SK-N-SH (cell line): ENCODE data around the gene NNT. TPM values are rescaled to one million over a fixed set of nuclear protein-coding genes. Genes with fewer than 3 reads are reported as not detected.
A peak's percentile ranks its signal among the peaks of the same experiment; 100 is the strongest.

Experiments used
- CTCF ChIA-PET: fragments of 300-600, 350-600 bp; formaldehyde crosslinking; extraction: SDS; loops from one replicate; lab custom pipeline; 2021; lab: Yijun Ruan, JAX
- POLR2A ChIA-PET: fragments of 350-600 bp; sonication (Branson Sonifier 250); formaldehyde crosslinking; extraction: SDS; loops from one replicate; lab custom pipeline; 2020; ENCODE audit warnings: antibody characterized with exemption, inconsistent platforms; lab: Yijun Ruan, JAX
- DNase-seq: peaks from one replicate; pipeline ENCODE4 v3.0.0; 2012
- H2AFZ ChIP-seq: fragments of 200-600 bp; sonication (generic); 2 replicates; pipeline ENCODE4 v1.8.1; 2016; ENCODE audit warnings: antibody characterized with exemption, mild to moderate bottlenecking, low read depth
- H3F3A ChIP-seq: fragments of 200-600 bp; sonication (generic); replicated peaks from 2 replicates; pipeline ENCODE3; 2016; ENCODE audit warnings: antibody characterized with exemption, mild to moderate bottlenecking; ENCODE audit not compliant: insufficient read depth
- H3K27ac ChIP-seq, 2 experiments: fragments of 200-500 bp in 1 of 2; fragments of 200-600 bp in 1 of 2; sonication (Bioruptor generic) in 1 of 2; sonication (generic), shearing (Covaris generic) in 1 of 2; 2 replicates each; pipeline versions ENCODE4 v1.5.1 to v1.6.1; 2014 to 2016; ENCODE audit warnings: low read depth in 2 of 2, inconsistent platforms in 1 of 2, low read length in 1 of 2, mild to moderate bottlenecking in 1 of 2, mixed read lengths in 1 of 2
- H3K27me3 ChIP-seq: fragments of 200-600 bp; sonication (generic), shearing (Covaris generic); 2 replicates; pipeline ENCODE4 v1.6.1; 2016; ENCODE audit warnings: mixed run types; ENCODE audit not compliant: insufficient read depth
- H3K36me3 ChIP-seq, 2 experiments: fragments of 200-500 bp in 1 of 2; fragments of 200-600 bp in 1 of 2; sonication (Bioruptor generic) in 1 of 2; sonication (generic) in 1 of 2; replicated peaks in 1 of 2; 2 replicates each; pipeline versions ENCODE3 to v1.5.1; 2014 to 2016; ENCODE audit warnings: low read length in 1 of 2, mild to moderate bottlenecking in 1 of 2; ENCODE audit not compliant: insufficient read depth in 2 of 2, control insufficient read depth in 1 of 2
- H3K4me1 ChIP-seq, 2 experiments: fragments of 200-500 bp in 1 of 2; fragments of 200-600 bp in 1 of 2; sonication (Bioruptor generic) in 1 of 2; sonication (generic), shearing (Covaris generic) in 1 of 2; 2 replicates each; pipeline versions ENCODE4 v1.5.1 to v1.6.1; 2014 to 2016; ENCODE audit warnings: low read depth in 1 of 2, low read length in 1 of 2, mixed run types in 1 of 2; ENCODE audit not compliant: insufficient read depth in 2 of 2, control insufficient read depth in 1 of 2
- H3K4me2 ChIP-seq: fragments of 200-600 bp; sonication (generic), shearing (Covaris generic); 2 replicates; pipeline ENCODE4 v1.6.1; 2017; ENCODE audit warnings: mixed run types
- H3K4me3 ChIP-seq, 2 experiments: fragments of 200-500 bp in 1 of 2; fragments of 200-600 bp in 1 of 2; sonication (Bioruptor generic) in 1 of 2; sonication (generic), shearing (Covaris generic) in 1 of 2; 2 replicates each; pipeline versions ENCODE4 v1.5.1 to v1.8.1; 2014 to 2016; ENCODE audit warnings: low read depth in 2 of 2, inconsistent platforms in 1 of 2, low read length in 1 of 2, mild to moderate bottlenecking in 1 of 2, mixed read lengths in 1 of 2, moderate library complexity in 1 of 2
- H3K79me2 ChIP-seq: fragments of 200-600 bp; sonication (generic); 2 replicates; pipeline ENCODE4 v1.8.1; 2017; ENCODE audit warnings: mild to moderate bottlenecking; ENCODE audit not compliant: insufficient read depth
- H3K9ac ChIP-seq: fragments of 200-600 bp; sonication (generic); 2 replicates; pipeline ENCODE4 v1.6.1; 2017; ENCODE audit warnings: mixed run types
- H3K9me2 ChIP-seq: fragments of 200-600 bp; sonication (generic); 2 replicates; pipeline ENCODE4 v1.6.1; 2017; ENCODE audit warnings: mixed run types
- H3K9me3 ChIP-seq: fragments of 200-600 bp; sonication (generic); 2 replicates; pipeline ENCODE4 v1.6.1; 2017; ENCODE audit warnings: mixed run types, mild to moderate bottlenecking, moderate library complexity
- H4K20me1 ChIP-seq: fragments of 200-600 bp; sonication (generic); 2 replicates; pipeline ENCODE4 v1.6.1; 2017; ENCODE audit warnings: mild to moderate bottlenecking, mixed run types; ENCODE audit not compliant: insufficient read depth
- TAF1 ChIP-seq: IDR thresholded peaks from 2 replicates; pipeline ENCODE4 v1.6.1; 2012; ENCODE audit warnings: low read depth, mild to moderate bottlenecking, low read length, moderate library complexity, borderline replicate concordance
- WGBS: methylation state at CpG from one replicate; pipeline ENCODE4 v1.1.6; 2017; ENCODE audit warnings: low lambda C conversion rate; 5-methylcytosine and 5-hydroxymethylcytosine counted together
- polyA plus RNA-seq, 3 experiments: library from polyadenylated mRNA; depleted of rRNA; stranded (reverse); fragments of >200 nt; gene quantifications; 2 replicates each; pipeline ENCODE4 v1.2.3, GENCODE V29; 2012
- TF ChIP-seq, protein P1 (sequence below): fragments of 150-350 bp; IDR thresholded peaks from 2 replicates; pipeline ENCODE4 v1.6.1; 2017; ENCODE audit warnings: antibody characterized with exemption, low read length, low read depth, borderline replicate concordance
- TF ChIP-seq, protein P2 (sequence below): IDR thresholded peaks from 2 replicates; pipeline ENCODE4 v1.4.0; 2012; ENCODE audit warnings: low read depth, borderline replicate concordance
- TF ChIP-seq, protein P3 (sequence below): IDR thresholded peaks from 2 replicates; pipeline ENCODE4 v1.4.0; 2012; ENCODE audit warnings: low read depth, borderline replicate concordance
- TF ChIP-seq, protein P4 (sequence below): fragments of 200-600 bp; sonication (generic); IDR thresholded peaks from 2 replicates; pipeline ENCODE4 v1.6.1; 2017; ENCODE audit warnings: antibody characterized with exemption, mild to moderate bottlenecking, moderate library complexity

NNT gene
- polyA plus RNA-seq, 1 of the 3 experiments (the other 2 are of a cell fraction) = 21.9 TPM

DNA sequence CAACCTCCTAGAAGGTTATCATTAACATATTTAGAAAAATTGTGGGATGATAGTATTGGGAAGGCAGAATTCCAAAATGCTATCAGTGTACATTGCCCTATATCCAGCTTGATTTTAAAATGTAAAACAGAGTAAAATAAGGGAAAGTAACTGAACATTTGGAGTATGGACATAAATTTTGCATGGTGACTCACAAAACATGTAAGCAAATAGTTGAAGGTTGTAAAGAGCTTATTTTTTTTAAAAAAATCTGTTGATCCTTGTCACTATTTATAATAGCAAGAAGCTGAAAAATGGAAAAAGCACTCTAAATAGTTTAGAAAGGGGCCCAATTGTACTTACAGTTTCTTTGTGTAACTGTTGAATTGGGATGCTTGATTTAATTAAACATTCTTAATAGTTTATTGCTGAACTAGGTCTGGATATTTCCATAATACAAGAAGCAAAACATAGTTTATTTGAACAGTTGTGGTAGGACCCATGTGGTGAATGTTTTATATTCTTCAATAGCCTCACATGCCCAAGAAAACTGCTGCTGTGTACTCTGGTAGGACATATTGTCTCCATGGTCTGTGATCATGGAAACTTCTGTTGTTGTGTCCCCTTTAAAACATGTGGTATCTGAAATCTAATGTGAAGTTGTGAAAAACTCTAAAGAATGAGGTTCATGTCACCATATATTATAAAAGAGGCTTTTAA, 82.4 kb downstream of the NNT start:
- no peak for DNase-seq
- H3K4me3 ChIP-seq = no peak overlapping the region
- H3K27ac ChIP-seq = peak overlapping the region in 1 of 2 experiments; percentile 13; a peak in 1 of 4 replicates
- no peak overlapping the region for H3K9ac ChIP-seq
- H3F3A ChIP-seq = no peaks in the 10 kb centered on the region
- no peak overlapping the region for H3K4me2 ChIP-seq
- no peaks in the 10 kb centered on the region for H3K27me3 ChIP-seq
- CTCF ChIA-PET = no interaction called here
- POLR2A ChIA-PET = no interaction called here
- no peaks in the 10 kb centered on the region for H3K9me2 ChIP-seq
- H3K4me1 ChIP-seq = peaks cover under 1 to 7% of the 10 kb centered on the region in 2 experiments; a peak in 3 of 4 replicates
- H4K20me1 ChIP-seq = no peaks in the 10 kb centered on the region
- H3K36me3 ChIP-seq = peaks cover 12 to 14% of the 10 kb centered on the region in 2 experiments
- no peaks in the 10 kb centered on the region for H3K79me2 ChIP-seq
- H3K9me3 ChIP-seq = no peaks in the 10 kb centered on the region
- no peak overlapping the region for H2AFZ ChIP-seq
- TF ChIP-seq, protein P1, sequence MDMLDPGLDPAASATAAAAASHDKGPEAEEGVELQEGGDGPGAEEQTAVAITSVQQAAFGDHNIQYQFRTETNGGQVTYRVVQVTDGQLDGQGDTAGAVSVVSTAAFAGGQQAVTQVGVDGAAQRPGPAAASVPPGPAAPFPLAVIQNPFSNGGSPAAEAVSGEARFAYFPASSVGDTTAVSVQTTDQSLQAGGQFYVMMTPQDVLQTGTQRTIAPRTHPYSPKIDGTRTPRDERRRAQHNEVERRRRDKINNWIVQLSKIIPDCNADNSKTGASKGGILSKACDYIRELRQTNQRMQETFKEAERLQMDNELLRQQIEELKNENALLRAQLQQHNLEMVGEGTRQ = no peak
- TF ChIP-seq, protein P2, sequence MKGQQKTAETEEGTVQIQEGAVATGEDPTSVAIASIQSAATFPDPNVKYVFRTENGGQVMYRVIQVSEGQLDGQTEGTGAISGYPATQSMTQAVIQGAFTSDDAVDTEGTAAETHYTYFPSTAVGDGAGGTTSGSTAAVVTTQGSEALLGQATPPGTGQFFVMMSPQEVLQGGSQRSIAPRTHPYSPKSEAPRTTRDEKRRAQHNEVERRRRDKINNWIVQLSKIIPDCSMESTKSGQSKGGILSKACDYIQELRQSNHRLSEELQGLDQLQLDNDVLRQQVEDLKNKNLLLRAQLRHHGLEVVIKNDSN = no peak
- TF ChIP-seq TAF1 = no peak
- TF ChIP-seq, protein P3, sequence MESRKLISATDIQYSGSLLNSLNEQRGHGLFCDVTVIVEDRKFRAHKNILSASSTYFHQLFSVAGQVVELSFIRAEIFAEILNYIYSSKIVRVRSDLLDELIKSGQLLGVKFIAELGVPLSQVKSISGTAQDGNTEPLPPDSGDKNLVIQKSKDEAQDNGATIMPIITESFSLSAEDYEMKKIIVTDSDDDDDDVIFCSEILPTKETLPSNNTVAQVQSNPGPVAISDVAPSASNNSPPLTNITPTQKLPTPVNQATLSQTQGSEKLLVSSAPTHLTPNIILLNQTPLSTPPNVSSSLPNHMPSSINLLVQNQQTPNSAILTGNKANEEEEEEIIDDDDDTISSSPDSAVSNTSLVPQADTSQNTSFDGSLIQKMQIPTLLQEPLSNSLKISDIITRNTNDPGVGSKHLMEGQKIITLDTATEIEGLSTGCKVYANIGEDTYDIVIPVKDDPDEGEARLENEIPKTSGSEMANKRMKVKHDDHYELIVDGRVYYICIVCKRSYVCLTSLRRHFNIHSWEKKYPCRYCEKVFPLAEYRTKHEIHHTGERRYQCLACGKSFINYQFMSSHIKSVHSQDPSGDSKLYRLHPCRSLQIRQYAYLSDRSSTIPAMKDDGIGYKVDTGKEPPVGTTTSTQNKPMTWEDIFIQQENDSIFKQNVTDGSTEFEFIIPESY = no peak

DNA sequence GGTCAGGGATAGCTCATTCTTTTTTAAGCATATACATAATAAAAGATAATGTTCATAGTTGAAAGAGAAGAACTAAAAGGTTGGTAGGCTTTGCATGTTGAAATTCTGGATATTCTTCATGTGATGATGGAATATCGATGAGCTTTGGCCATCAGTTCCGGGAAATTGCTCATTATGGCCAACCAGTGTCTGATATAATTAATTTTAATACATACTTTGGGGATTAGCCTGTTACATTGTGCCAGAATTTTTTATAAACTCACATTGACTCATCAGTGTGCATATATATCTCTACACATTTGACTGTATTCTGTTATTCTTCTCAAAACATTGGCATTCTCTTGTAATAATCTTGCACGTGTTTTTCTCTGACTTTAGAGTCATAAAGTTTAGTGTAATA, 84.3 kb downstream of the NNT start:
- H3K4me2 ChIP-seq = no peak overlapping the region
- no peak overlapping the region for H3K4me3 ChIP-seq
- H3K27ac ChIP-seq = no peak overlapping the region
- no peaks in the 10 kb centered on the region for H3K9me3 ChIP-seq
- CTCF ChIA-PET = interaction anchor here (0.8 to 1.7 kb wide), 3 partner anchors 14 to 56 kb away, joined by 3 to 5 read pairs (median 3); no protein-coding TSS in a partner anchor
- POLR2A ChIA-PET = no interaction called here
- no peaks in the 10 kb centered on the region for H3K27me3 ChIP-seq
- 98% methylated on average over 3 of the region's 3 CpGs for WGBS
- H3K79me2 ChIP-seq = no peaks in the 10 kb centered on the region
- H3K36me3 ChIP-seq = peaks cover 8 to 12% of the 10 kb centered on the region in 2 experiments
- H3K9me2 ChIP-seq = no peaks in the 10 kb centered on the region
- H3K9ac ChIP-seq = no peak overlapping the region
- DNase-seq = no peak
- no peaks in the 10 kb centered on the region for H3F3A ChIP-seq
- TF ChIP-seq, protein P4, sequence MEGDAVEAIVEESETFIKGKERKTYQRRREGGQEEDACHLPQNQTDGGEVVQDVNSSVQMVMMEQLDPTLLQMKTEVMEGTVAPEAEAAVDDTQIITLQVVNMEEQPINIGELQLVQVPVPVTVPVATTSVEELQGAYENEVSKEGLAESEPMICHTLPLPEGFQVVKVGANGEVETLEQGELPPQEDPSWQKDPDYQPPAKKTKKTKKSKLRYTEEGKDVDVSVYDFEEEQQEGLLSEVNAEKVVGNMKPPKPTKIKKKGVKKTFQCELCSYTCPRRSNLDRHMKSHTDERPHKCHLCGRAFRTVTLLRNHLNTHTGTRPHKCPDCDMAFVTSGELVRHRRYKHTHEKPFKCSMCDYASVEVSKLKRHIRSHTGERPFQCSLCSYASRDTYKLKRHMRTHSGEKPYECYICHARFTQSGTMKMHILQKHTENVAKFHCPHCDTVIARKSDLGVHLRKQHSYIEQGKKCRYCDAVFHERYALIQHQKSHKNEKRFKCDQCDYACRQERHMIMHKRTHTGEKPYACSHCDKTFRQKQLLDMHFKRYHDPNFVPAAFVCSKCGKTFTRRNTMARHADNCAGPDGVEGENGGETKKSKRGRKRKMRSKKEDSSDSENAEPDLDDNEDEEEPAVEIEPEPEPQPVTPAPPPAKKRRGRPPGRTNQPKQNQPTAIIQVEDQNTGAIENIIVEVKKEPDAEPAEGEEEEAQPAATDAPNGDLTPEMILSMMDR = no peak
- peaks cover 0 to 7% of the 10 kb centered on the region in 2 experiments; a peak in 2 of 4 replicates for H3K4me1 ChIP-seq
- H4K20me1 ChIP-seq = no peaks in the 10 kb centered on the region
- H2AFZ ChIP-seq = no peak overlapping the region
